ENCODE measurements around the gene MICALL1. TPM values are rescaled to one million over a fixed set of nuclear protein-coding genes. Genes with fewer than 3 reads are reported as not detected.

The MICALL1 gene
- total and polyA plus RNA-seq, 2 of the 13 experiments (the other 11 are each of a cell fraction or from before 2014, with no cell fraction given): 7.6 to 10.6 TPM

DNA sequence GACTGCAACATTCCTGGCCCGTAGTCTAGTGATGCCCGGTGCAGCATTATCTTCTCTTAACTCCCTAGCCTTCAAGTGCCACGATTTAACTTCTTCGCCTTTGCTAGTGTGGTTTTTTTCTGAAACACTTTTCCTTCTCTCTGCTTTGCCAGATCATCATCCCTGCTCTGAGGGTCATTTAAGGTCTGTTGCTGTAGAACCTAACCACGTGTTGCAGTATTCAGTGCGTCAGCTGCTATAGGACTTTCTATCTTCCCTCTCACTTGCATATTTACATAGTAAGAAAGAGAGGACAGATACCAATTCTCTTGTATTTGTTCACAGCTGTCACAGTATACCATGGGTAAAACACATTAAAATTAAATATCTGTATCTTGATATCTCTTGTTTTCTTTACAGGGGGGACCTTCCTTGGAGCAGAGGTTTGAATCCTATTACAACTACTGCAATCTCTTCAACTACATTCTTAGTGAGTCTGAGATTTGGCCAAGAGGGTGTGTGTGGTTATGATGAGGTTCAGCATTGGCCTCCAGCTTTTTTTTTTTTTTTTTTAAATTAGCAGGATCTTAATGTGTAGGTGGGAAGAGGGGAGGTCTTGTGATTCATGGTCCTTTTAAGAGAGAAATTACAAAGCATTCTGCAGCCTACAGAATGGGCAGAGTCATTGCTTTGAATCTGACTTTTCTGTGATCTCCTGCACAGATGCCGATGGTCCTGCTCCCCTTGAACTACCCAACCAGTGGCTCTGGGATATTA, 43.3 kb upstream of the MICALL1 start (continued):
- TF ChIP-seq, protein P1, sequence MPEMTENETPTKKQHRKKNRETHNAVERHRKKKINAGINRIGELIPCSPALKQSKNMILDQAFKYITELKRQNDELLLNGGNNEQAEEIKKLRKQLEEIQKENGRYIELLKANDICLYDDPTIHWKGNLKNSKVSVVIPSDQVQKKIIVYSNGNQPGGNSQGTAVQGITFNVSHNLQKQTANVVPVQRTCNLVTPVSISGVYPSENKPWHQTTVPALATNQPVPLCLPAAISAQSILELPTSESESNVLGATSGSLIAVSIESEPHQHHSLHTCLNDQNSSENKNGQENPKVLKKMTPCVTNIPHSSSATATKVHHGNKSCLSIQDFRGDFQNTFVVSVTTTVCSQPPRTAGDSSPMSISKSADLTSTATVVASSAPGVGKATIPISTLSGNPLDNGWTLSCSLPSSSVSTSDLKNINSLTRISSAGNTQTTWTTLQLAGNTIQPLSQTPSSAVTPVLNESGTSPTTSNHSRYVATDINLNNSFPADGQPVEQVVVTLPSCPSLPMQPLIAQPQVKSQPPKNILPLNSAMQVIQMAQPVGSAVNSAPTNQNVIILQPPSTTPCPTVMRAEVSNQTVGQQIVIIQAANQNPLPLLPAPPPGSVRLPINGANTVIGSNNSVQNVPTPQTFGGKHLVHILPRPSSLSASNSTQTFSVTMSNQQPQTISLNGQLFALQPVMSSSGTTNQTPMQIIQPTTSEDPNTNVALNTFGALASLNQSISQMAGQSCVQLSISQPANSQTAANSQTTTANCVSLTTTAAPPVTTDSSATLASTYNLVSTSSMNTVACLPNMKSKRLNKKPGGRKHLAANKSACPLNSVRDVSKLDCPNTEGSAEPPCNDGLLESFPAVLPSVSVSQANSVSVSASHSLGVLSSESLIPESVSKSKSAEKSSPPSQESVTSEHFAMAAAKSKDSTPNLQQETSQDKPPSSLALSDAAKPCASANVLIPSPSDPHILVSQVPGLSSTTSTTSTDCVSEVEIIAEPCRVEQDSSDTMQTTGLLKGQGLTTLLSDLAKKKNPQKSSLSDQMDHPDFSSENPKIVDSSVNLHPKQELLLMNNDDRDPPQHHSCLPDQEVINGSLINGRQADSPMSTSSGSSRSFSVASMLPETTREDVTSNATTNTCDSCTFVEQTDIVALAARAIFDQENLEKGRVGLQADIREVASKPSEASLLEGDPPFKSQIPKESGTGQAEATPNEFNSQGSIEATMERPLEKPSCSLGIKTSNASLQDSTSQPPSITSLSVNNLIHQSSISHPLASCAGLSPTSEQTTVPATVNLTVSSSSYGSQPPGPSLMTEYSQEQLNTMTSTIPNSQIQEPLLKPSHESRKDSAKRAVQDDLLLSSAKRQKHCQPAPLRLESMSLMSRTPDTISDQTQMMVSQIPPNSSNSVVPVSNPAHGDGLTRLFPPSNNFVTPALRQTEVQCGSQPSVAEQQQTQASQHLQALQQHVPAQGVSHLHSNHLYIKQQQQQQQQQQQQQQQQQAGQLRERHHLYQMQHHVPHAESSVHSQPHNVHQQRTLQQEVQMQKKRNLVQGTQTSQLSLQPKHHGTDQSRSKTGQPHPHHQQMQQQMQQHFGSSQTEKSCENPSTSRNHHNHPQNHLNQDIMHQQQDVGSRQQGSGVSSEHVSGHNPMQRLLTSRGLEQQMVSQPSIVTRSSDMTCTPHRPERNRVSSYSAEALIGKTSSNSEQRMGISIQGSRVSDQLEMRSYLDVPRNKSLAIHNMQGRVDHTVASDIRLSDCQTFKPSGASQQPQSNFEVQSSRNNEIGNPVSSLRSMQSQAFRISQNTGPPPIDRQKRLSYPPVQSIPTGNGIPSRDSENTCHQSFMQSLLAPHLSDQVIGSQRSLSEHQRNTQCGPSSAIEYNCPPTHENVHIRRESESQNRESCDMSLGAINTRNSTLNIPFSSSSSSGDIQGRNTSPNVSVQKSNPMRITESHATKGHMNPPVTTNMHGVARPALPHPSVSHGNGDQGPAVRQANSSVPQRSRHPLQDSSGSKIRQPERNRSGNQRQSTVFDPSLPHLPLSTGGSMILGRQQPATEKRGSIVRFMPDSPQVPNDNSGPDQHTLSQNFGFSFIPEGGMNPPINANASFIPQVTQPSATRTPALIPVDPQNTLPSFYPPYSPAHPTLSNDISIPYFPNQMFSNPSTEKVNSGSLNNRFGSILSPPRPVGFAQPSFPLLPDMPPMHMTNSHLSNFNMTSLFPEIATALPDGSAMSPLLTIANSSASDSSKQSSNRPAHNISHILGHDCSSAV (CRISPR knock-in tag; IDR thresholded peaks at IDR 0.05; ENCODE audit: borderline replicate concordance): no peak
- TF ChIP-seq POGK (CRISPR knock-in tag; conservative IDR thresholded peaks at IDR 0.05) (no peak), FOXA3 (CRISPR knock-in tag; IDR thresholded peaks at IDR 0.05) (peak; percentile 35; the same call in 1 of the 2 replicates), RARG (CRISPR knock-in tag; IDR thresholded peaks at IDR 0.05; ENCODE audit: low read depth) (no peak), SMAD9 (CRISPR knock-in tag; IDR thresholded peaks at IDR 0.05) (no peak), SIX1 (CRISPR knock-in tag; IDR thresholded peaks at IDR 0.05; ENCODE audit: borderline replicate concordance) (no peak), PHF5A (CRISPR knock-in tag; IDR thresholded peaks at IDR 0.05; ENCODE audit: low read depth, unreplicated experiment) (no peak), ZBTB8A (CRISPR knock-in tag; IDR thresholded peaks at IDR 0.05; ENCODE audit: borderline replicate concordance, low read depth) (no peak), KLF11 (CRISPR knock-in tag; IDR thresholded peaks at IDR 0.05) (no peak), HOXD1 (CRISPR knock-in tag; IDR thresholded peaks at IDR 0.05) (no peak), SMARCC2 (IDR thresholded peaks at IDR 0.05) (no peak), IKZF1 (IDR thresholded peaks at IDR 0.05) (no peak), CREB1 (IDR thresholded peaks at IDR 0.05) (no peak), CREB1 (CRISPR knock-in tag; IDR thresholded peaks at IDR 0.05) (no peak)
- TF ChIP-seq, protein P2, sequence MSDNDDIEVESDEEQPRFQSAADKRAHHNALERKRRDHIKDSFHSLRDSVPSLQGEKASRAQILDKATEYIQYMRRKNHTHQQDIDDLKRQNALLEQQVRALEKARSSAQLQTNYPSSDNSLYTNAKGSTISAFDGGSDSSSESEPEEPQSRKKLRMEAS (IDR thresholded peaks at IDR 0.05): peak; percentile 30; the same call in 1 of the 2 replicates
- TF ChIP-seq, protein P3, sequence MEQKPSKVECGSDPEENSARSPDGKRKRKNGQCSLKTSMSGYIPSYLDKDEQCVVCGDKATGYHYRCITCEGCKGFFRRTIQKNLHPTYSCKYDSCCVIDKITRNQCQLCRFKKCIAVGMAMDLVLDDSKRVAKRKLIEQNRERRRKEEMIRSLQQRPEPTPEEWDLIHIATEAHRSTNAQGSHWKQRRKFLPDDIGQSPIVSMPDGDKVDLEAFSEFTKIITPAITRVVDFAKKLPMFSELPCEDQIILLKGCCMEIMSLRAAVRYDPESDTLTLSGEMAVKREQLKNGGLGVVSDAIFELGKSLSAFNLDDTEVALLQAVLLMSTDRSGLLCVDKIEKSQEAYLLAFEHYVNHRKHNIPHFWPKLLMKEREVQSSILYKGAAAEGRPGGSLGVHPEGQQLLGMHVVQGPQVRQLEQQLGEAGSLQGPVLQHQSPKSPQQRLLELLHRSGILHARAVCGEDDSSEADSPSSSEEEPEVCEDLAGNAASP (CRISPR knock-in tag; IDR thresholded peaks at IDR 0.05; ENCODE audit: borderline replicate concordance): peak; percentile 75; the same call in 1 of the 2 replicates
- TF ChIP-seq, protein P4, sequence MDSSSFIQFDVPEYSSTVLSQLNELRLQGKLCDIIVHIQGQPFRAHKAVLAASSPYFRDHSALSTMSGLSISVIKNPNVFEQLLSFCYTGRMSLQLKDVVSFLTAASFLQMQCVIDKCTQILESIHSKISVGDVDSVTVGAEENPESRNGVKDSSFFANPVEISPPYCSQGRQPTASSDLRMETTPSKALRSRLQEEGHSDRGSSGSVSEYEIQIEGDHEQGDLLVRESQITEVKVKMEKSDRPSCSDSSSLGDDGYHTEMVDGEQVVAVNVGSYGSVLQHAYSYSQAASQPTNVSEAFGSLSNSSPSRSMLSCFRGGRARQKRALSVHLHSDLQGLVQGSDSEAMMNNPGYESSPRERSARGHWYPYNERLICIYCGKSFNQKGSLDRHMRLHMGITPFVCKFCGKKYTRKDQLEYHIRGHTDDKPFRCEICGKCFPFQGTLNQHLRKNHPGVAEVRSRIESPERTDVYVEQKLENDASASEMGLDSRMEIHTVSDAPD (CRISPR knock-in tag; IDR thresholded peaks at IDR 0.05): no peak
